ENCODE results near the gene CITED1. TPM values are rescaled to one million over a fixed set of nuclear protein-coding genes. Genes with fewer than 3 reads are reported as not detected.

CITED1 gene
- total RNA-seq, 4 donors from 2014 or later = 0.45 to 1.8 (median 1.2) TPM

- H3K36me3 ChIP-seq = no peaks in the 10 kb centered on the region
- H3K4me3 ChIP-seq = no peak overlapping the region
- no peaks in the 10 kb centered on the region for H3K27me3 ChIP-seq
- WGBS = 56% methylated on average over 1 of the region's 1 CpG
- H3K4me1 ChIP-seq = no peaks in the 10 kb centered on the region
- H3K27ac ChIP-seq (replicated peaks in 1 of 4) = no peak overlapping the region
- H3K9me3 ChIP-seq = peaks cover 0 to 5% (median 0%) of the 10 kb centered on the region in 4 donors
- no peak for DNase-seq (ENCODE audit: extremely low spot score)
- no peak for TF ChIP-seq EP300 (IDR thresholded peaks at IDR 0.05)
- TF ChIP-seq CTCF (IDR thresholded peaks at IDR 0.05) = no peak
- TF ChIP-seq POLR2AphosphoS5 (IDR thresholded peaks at IDR 0.05) = no peak
- TF ChIP-seq POLR2A (IDR thresholded peaks at IDR 0.05; ENCODE audit: low read depth) = no peak
- intact Hi-C loops (cut with DNase I) = no loop called here
Measured at GRCh38 chrX:72294497-72294896, 11.2 kb downstream of the CITED1 start.

- intact Hi-C loops (cut with DNase I) = no loop called here
- Histone ChIP-seq H3K9me3 (no peaks in the 10 kb centered on the region), H3K4me3 (no peak overlapping the region), H3K36me3 (no peaks in the 10 kb centered on the region), H3K4me1 (no peaks in the 10 kb centered on the region), H3K27ac (replicated peaks in 1 of 4) (no peak overlapping the region), H3K27me3 (no peaks in the 10 kb centered on the region)
- no peak for TF ChIP-seq CTCF (IDR thresholded peaks at IDR 0.05)
- no peak for TF ChIP-seq POLR2AphosphoS5 (IDR thresholded peaks at IDR 0.05)
- TF ChIP-seq EP300 (IDR thresholded peaks at IDR 0.05) = no peak
- 87% methylated on average over 1 of the region's 1 CpG for WGBS
- no peak for DNase-seq (ENCODE audit: extremely low spot score)
Measured at GRCh38 chrX:72282302-72282701, 23.4 kb downstream of the CITED1 start.

GRCh38 chrX:72280321-72280845 is 25.3 kb downstream of the CITED1 start:
- 63% methylated on average over 5 of the region's 5 CpGs for WGBS
- Histone ChIP-seq H3K36me3 (peaks cover 0 to 7% (median 2%) of the 10 kb centered on the region in 4 donors), H3K9me3 (no peaks in the 10 kb centered on the region), H3K4me1 (peaks cover 8 to 11% (median 9%) of the 10 kb centered on the region in 4 donors), H3K4me3 (no peak overlapping the region), H3K27ac (replicated peaks in 1 of 4) (no peak overlapping the region), H3K27me3 (no peaks in the 10 kb centered on the region)
- TF ChIP-seq POLR2AphosphoS5 (IDR thresholded peaks at IDR 0.05) (no peak), CTCF (IDR thresholded peaks at IDR 0.05) (no peak), POLR2A (IDR thresholded peaks at IDR 0.05; ENCODE audit: low read depth) (no peak), EP300 (IDR thresholded peaks at IDR 0.05) (no peak)
- intact Hi-C loops (cut with DNase I) = no loop called here
- DNase-seq (ENCODE audit: extremely low spot score) = no peak

GRCh38 chrX:72276478-72276953 is 29.2 kb downstream of the CITED1 start:
- Histone ChIP-seq H3K9me3 (no peaks in the 10 kb centered on the region), H3K4me3 (peak overlapping the region; percentile 60 to 83 (median 68)), H3K4me1 (peaks cover 14 to 45% (median 22%) of the 10 kb centered on the region in 4 donors), H3K27ac (replicated peaks in 1 of 4) (peak overlapping the region; percentile 81 to 87 (median 84)), H3K27me3 (no peaks in the 10 kb centered on the region), H3K36me3 (peaks cover 14 to 46% (median 40%) of the 10 kb centered on the region in 4 donors)
- intact Hi-C loops (cut with DNase I) = no loop called here
- no peak for DNase-seq (ENCODE audit: extremely low spot score)
- under 1% methylated on average over 16 of the region's 18 CpGs for WGBS
- TF ChIP-seq POLR2AphosphoS5 (IDR thresholded peaks at IDR 0.05) (no peak), POLR2A (IDR thresholded peaks at IDR 0.05; ENCODE audit: low read depth) (no peak)

- peak overlapping the region in 1 of 4 donors; percentile 14 for H3K27ac ChIP-seq (replicated peaks in 1 of 4)
- no peaks in the 10 kb centered on the region for H3K9me3 ChIP-seq
Measured at GRCh38 chrX:72274526-72274925, 31.2 kb downstream of the CITED1 start.

More at GRCh38 chrX:72274526-72274925, 31.2 kb downstream of the CITED1 start:
- peaks cover 14 to 66% (median 58%) of the 10 kb centered on the region in 4 donors for H3K36me3 ChIP-seq
- TF ChIP-seq EP300 (IDR thresholded peaks at IDR 0.05) (no peak), CTCF (IDR thresholded peaks at IDR 0.05) (no peak), POLR2AphosphoS5 (IDR thresholded peaks at IDR 0.05) (no peak), POLR2A (IDR thresholded peaks at IDR 0.05; ENCODE audit: low read depth) (no peak)
- H3K4me1 ChIP-seq = peaks cover 14 to 45% (median 23%) of the 10 kb centered on the region in 4 donors
- H3K27me3 ChIP-seq = no peaks in the 10 kb centered on the region
- intact Hi-C loops (cut with DNase I) = no loop called here
- DNase-seq (ENCODE audit: extremely low spot score) = no peak
- H3K4me3 ChIP-seq = no peak overlapping the region
- WGBS = 83% methylated on average over 5 of the region's 5 CpGs
